ENCODE data around the gene NRXN3. TPM values are rescaled to one million over a fixed set of nuclear protein-coding genes. Genes with fewer than 3 reads are reported as not detected.

The NRXN3 gene
- total RNA-seq, 1 experiment from 2014 or later, result not detected

DNA sequence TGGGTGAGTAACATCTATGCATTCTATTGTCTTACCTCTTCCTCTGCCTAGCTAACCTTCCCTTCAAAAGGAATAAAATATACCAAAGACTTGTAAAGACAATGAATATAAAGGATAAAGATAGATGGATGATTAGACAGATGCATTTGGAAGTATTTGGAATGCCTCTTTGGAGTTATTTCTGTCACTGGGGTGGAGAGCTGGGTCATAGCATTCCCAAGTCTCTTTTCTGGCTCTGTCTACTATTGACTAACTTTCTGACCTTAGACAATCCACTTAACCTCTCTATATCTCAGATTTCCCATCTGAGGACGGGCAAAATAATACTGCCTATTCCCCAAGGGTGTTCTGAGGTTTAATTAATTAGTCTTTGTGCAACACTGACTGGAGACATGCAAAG is 1523.8 kb downstream of the NRXN3 start:
- H3K27me3 ChIP-seq (ENCODE audit: control insufficient read depth, insufficient read depth, low read length), result no peaks in the 10 kb centered on the region
- H3K9me3 ChIP-seq (ENCODE audit: control insufficient read depth, insufficient read depth, low read depth, low read length), result no peaks in the 10 kb centered on the region
- TF ChIP-seq SIN3A (IDR thresholded peaks at IDR 0.05; ENCODE audit: borderline replicate concordance, insufficient read depth, low read depth, low read length), result no peak
- TF ChIP-seq TCF7L2 (IDR thresholded peaks at IDR 0.05; ENCODE audit: low read depth, low read length), result no peak
- no peak for TF ChIP-seq CTCF (IDR thresholded peaks at IDR 0.05)
- TF ChIP-seq POLR2AphosphoS5 (IDR thresholded peaks at IDR 0.05; ENCODE audit: low read depth, low read length), result no peak
- TF ChIP-seq, protein P1, sequence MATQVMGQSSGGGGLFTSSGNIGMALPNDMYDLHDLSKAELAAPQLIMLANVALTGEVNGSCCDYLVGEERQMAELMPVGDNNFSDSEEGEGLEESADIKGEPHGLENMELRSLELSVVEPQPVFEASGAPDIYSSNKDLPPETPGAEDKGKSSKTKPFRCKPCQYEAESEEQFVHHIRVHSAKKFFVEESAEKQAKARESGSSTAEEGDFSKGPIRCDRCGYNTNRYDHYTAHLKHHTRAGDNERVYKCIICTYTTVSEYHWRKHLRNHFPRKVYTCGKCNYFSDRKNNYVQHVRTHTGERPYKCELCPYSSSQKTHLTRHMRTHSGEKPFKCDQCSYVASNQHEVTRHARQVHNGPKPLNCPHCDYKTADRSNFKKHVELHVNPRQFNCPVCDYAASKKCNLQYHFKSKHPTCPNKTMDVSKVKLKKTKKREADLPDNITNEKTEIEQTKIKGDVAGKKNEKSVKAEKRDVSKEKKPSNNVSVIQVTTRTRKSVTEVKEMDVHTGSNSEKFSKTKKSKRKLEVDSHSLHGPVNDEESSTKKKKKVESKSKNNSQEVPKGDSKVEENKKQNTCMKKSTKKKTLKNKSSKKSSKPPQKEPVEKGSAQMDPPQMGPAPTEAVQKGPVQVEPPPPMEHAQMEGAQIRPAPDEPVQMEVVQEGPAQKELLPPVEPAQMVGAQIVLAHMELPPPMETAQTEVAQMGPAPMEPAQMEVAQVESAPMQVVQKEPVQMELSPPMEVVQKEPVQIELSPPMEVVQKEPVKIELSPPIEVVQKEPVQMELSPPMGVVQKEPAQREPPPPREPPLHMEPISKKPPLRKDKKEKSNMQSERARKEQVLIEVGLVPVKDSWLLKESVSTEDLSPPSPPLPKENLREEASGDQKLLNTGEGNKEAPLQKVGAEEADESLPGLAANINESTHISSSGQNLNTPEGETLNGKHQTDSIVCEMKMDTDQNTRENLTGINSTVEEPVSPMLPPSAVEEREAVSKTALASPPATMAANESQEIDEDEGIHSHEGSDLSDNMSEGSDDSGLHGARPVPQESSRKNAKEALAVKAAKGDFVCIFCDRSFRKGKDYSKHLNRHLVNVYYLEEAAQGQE (IDR thresholded peaks at IDR 0.05; ENCODE audit: insufficient read depth in 1 of 2, low read depth in 2 of 2, low read length in 1 of 2), result no peak
- POLR2A ChIA-PET, result no interaction called here
- BruUV-seq (replicated peaks), result no TSS peak
- H3K4me3 ChIP-seq (ENCODE audit: low read depth in 2 of 2, low read length in 2 of 2), result no peak overlapping the region
- intact Hi-C loops (cut with micrococcal nuclease; ENCODE audit: unreplicated experiment), result no loop called here
- in situ Hi-C loops (cut with HindIII; ENCODE audit: low pct_unique_long_range_greater_than_20kb, low sequenced_read_pairs), result no loop called here
- ATAC-seq (no peak), DNase-seq (ENCODE audit: low read depth, low spot score) (no peak)
- CTCF ChIA-PET, result no interaction called here
- H3K27ac ChIP-seq (ENCODE audit: low read length), result no peak overlapping the region
- no peaks in the 10 kb centered on the region for H3K36me3 ChIP-seq (ENCODE audit: control insufficient read depth, insufficient read depth, low read length)
- no peaks in the 10 kb centered on the region for H3K4me1 ChIP-seq (ENCODE audit: control insufficient read depth, insufficient read depth, low read length)

DNA sequence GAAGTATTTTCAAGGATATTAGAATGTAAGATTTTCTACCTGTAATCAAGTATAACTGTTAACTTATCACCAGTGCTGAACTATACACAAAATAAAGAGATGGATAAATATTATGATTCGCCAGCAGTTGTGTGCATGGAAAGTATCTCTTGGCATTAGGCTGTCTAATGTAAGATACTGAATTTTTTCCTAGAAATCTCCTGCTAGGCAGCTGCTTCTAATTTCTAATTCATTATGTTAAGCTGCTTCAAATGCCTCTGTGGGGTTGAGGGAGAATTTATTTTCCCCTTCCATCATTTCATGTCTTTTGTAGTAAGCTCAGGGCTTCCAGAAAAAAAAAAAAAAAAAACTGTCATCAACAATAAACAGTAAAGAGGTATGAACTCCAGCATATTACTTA is 1525.1 kb downstream of the NRXN3 start:
- in situ Hi-C loops (cut with HindIII; ENCODE audit: low pct_unique_long_range_greater_than_20kb, low sequenced_read_pairs) (no loop called here), intact Hi-C loops (cut with micrococcal nuclease; ENCODE audit: unreplicated experiment) (no loop called here)
- H3K27ac ChIP-seq (ENCODE audit: low read length), result no peak overlapping the region
- POLR2A ChIA-PET, result no interaction called here
- BruUV-seq (replicated peaks), result no TSS peak
- H3K4me1 ChIP-seq (ENCODE audit: control insufficient read depth, insufficient read depth, low read length), result no peaks in the 10 kb centered on the region
- no peaks in the 10 kb centered on the region for H3K9me3 ChIP-seq (ENCODE audit: control insufficient read depth, insufficient read depth, low read depth, low read length)
- H3K27me3 ChIP-seq (ENCODE audit: control insufficient read depth, insufficient read depth, low read length), result no peaks in the 10 kb centered on the region
- TF ChIP-seq TCF7L2 (IDR thresholded peaks at IDR 0.05; ENCODE audit: low read depth, low read length) (no peak), CTCF (IDR thresholded peaks at IDR 0.05) (no peak), SIN3A (IDR thresholded peaks at IDR 0.05; ENCODE audit: borderline replicate concordance, insufficient read depth, low read depth, low read length) (no peak), POLR2AphosphoS5 (IDR thresholded peaks at IDR 0.05; ENCODE audit: low read depth, low read length) (no peak)
- TF ChIP-seq, protein P1 (IDR thresholded peaks at IDR 0.05; ENCODE audit: insufficient read depth in 1 of 2, low read depth in 2 of 2, low read length in 1 of 2), result no peak
- no peaks in the 10 kb centered on the region for H3K36me3 ChIP-seq (ENCODE audit: control insufficient read depth, insufficient read depth, low read length)
- CTCF ChIA-PET, result no interaction called here
- ATAC-seq, result no peak
- no peak for DNase-seq (ENCODE audit: low read depth, low spot score)
- no peak overlapping the region for H3K4me3 ChIP-seq (ENCODE audit: low read depth in 2 of 2, low read length in 2 of 2)

Data from Panc1 (cell line).